ENCODE measurements around the gene CDH23. TPM values are rescaled to one million over a fixed set of nuclear protein-coding genes. Genes with fewer than 3 reads are reported as not detected.

CDH23 gene
- total RNA-seq, 1 experiment from 2014 or later = 0.03 TPM

DNA sequence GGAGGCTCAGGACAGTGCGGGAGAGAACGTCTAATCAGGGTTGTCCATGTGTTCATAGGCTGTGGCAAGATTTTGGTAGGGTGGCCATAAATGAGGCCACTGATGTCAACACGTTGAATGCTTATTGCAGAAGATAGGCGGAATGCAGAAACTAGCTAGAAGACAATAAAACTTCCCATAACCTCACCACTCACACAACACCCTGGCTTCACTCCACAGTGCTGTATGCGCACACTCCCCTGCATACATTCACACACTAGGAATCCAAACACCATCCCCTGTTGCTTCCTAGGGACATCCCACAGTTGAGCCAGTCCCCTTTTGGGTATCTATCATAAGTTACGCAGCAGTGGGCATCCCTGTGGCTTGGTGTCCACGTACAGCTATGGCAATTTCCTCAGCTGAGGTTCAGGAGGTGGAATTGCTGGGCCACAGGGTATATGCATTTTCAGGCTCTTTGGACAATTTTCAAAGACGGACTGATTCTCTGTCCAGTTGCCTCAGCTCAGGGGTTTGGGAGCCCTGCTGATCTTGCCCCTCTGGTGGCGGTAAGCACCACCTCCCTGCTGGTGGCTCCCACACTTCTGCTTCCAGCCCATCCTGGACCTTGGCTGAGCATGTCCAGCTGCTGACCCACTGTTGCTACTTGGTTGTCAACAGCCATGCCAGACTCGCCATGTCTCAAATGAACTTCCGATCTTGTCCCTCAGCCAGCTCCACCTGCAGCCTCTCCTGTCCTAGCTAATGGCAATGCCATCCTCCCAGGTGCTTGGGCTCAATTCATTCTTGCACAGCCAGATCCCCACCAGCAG lies 36.4 kb downstream of the CDH23 start:
- in situ Hi-C loops (cut with HindIII; ENCODE audit: low pct_unique_long_range_greater_than_20kb, low sequenced_read_pairs) = no loop called here
- DNase-seq (ENCODE audit: low read depth) = no peak

DNA sequence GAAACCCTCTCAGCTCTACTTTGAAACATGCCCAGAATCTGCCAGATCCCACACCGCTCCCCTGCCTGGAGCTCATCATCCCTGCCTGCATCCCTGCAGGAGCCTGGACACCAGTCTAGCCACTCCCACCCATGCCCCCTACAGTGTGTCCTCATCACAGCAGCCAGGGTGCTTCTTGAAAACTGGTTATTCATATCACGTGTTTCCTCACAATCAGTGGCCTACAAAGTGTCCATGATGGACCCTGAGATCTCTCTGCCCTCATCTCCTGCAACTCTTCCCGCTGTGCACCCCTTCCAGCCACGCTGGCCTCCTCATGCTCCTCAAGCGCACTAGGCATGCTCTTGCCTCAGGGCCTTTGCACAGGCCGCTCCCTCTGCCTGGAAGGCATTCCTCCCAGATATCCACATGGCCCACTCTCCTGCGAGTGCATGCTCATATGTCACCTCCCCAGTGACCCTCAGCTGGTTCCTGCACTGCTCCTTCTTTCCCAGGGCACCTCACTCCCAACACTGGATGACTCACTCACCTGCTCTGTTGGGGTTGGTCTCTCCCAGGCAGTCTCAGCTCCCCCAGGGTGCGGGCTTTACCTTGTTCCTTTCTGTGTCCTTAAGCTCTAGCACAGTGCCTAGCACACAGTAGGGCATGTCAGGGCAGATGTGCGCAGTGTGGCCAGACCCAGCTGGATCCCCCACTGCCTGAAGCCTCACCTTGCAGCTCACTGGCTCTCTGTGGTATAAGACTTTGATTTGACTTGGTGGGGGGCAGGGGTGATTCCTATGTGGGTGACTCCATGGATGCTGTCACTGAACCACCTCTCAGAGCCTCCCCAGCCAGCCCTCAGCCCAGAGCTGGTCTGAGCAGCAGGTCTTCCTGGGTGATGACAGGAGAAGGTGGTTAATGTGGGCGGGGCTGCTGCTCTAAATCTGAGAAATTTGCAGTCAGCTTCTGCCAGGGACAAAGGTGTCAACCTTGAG lies 37.3 kb downstream of the CDH23 start:
- in situ Hi-C loops (cut with HindIII; ENCODE audit: low pct_unique_long_range_greater_than_20kb, low sequenced_read_pairs) = no loop called here
- no peak for DNase-seq (ENCODE audit: low read depth)

DNA sequence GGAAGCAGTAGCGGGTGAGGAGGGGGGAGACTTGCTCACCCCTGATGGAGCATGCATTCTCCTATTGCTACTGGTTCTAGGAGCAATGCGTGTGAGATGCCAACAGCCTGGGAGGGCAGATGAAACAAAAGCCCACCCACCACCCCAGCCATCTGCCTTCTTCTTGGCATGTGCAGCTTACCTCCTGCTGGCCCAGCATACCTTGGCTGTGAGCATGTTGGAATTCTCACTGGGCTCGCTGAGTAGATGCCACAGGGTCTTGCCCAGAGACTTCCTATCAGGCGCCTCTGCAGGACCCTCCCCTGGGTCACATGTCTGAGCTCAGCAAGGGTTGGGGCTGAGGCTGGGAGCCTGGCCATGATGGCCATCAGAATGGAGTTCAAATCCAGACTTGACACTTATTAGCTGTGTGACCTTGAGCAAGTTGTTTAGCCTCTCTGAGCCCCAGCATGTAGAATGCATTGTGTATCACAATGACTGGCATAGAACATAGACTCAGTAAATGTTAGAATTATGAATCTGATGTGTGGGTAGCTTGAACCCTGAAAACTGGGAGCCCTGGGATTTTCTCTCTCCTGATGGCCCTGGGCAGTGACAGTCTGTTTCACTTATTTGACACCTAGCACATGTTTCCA lies 38.2 kb downstream of the CDH23 start:
- no peak for DNase-seq (ENCODE audit: low read depth)
- in situ Hi-C loops (cut with HindIII; ENCODE audit: low pct_unique_long_range_greater_than_20kb, low sequenced_read_pairs) = no loop called here

DNA sequence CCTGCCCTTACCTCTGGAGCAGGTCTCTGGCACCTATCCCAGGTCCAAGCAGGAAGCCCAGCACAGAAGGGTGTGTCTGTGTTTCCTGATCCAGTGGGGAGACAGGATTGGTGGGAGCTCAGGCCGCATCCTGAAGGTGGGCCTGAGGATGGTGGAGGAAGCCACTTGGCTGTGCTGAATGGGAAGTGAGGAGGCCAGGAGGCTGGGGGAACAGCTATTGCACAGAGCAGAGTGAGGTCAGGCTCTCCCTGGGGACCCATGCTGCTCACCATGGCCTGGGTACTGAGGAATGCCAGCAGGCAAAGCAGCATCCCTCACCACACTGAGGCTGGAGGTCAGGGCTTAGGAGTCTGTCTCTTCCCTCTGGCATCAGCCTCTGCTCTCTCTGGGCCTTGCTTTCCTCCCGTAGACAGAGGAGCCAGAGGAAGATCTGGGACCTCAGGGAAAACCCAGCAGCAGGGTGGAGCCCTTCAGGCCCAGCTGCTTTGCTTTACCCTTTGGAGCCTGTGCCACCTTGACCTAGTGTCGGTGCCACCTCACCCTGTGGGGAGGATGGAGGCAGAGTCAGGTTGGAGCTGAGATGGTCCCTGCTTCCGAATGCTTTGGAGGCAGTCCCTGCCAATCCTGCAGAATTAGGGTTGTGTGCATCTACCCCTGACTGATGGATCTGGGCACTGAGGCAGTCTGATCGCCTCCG lies 39.0 kb downstream of the CDH23 start:
- in situ Hi-C loops (cut with HindIII; ENCODE audit: low pct_unique_long_range_greater_than_20kb, low sequenced_read_pairs) = no loop called here
- DNase-seq (ENCODE audit: low read depth) = no peak

DNA sequence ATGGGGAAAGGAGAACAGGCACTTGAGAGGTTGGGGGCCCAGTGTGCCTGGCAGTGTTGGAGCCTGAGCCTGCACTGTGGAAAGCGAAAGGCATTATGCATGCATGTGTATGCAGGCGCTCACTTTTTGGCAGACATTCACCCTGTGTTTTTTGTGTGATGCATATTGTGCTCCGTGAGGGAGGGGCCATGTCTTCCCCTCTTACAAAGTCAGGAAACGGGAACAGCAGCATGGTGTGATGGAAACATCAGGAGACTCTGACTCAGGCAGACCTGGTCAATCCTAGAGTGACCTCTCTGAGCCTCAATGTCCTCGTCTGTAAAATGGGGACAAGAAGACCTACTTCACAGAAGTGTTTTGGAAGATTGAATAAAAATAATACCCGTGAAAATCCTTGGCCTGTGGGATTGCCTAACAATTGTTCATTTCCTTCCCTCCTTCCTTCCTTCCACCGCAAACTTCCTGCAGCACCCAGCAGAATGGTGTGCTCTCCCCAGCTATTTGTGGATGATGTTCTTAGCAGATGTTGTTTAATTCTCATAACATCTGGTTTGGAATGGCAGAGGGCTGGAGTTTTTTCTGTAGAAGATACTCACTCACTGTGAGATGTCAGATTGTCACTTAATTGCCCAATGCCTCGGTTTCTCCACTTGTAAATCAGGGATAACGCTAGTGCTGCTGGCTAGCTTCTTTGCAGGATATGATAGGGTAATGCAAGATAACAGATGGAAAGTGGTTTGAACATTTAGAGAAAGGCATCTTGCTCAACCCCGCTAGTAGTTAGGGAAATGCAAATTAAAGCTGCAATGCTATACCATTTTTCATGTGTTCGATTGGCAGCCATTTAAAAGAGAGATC lies 39.8 kb downstream of the CDH23 start:
- in situ Hi-C loops (cut with HindIII; ENCODE audit: low pct_unique_long_range_greater_than_20kb, low sequenced_read_pairs) = no loop called here
- no peak for DNase-seq (ENCODE audit: low read depth)

DNA sequence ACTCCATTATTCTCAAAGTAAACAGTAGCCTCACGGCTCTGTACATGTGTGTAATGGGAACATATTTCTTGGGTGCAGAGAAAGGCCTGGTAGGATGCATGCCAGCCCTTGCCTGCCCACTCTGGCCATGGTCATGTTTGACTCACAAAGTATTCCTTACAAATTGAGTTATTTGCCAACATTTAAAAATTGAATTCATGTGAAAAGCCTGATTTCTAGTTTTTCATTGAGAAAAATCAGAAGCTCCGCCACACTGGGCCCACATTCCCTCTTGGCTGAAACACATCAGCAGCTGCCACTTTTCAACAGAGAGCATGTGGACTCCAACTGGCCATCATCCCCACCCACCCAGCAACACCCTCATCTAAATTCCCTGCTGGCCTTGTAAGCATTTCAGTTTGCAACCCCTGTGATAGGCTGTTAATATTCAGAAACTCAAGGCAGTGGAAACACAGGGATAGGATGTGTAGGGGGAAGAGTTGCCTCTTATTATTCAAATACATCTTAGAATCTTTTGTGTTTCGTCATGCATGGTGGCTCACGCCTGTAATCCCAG lies 40.9 kb downstream of the CDH23 start:
- in situ Hi-C loops (cut with HindIII; ENCODE audit: low pct_unique_long_range_greater_than_20kb, low sequenced_read_pairs) = no loop called here

DNA sequence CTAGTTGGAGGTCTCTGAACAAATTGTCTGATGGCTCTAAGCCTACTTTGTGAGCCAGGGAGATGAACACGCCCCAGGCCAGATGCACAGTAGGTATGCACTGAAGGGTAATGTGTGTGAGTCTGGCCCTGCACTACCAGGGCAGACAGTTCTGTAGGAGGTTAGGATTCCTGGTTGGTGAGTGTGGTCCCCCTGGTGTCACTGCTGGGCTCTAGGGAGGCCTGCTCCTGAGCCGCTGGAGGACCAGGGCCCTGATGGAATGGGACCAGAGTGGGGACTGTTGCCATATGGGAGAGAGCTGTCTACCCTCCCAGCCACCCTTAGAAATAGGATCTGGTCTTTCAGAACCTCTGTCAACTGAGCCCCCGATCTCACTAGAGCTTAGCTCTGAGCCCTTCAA lies 42.0 kb downstream of the CDH23 start:
- no peak for DNase-seq (ENCODE audit: low read depth)
- in situ Hi-C loops (cut with HindIII; ENCODE audit: low pct_unique_long_range_greater_than_20kb, low sequenced_read_pairs) = no loop called here

More for the DNA sequence above, 40.9 kb downstream of the CDH23 start:
- DNase-seq (ENCODE audit: low read depth) = no peak

DNA sequence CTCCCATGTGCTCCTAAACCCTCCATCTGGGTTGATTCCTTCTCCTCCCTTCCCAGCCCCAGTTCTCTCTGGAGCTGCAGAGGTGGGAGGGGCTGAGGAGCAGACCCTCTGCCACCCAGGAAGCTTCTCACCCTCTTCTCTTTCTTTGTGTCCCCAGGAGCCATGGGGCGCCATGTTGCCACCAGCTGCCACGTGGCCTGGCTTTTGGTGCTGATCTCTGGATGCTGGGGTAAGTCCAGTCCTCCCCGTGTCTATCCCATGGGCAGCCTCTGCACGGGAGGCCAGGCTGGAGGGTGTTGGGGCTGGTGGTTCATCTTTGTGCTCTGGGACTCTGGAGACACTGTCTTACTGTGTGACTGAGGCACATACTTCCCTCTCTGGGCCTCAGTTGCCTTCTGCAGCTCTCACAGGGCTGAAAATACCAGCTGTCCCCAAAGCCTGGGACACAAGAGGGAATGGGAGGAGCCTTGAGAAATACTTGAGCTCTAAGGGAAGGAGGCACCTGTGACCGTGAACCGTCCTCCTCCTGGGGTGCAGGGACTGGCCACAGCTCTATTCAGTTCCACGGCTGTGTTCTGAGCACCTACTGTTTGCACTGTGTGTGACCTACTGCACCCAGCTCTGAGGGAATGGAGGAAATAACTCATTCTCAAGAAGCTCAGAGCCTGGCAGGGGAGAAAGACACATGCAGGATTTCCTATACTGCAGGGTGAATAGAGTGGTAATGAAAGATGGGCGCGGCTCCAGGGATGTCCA lies 43.1 kb downstream of the CDH23 start:
- in situ Hi-C loops (cut with HindIII; ENCODE audit: low pct_unique_long_range_greater_than_20kb, low sequenced_read_pairs) = no loop called here
- no peak for DNase-seq (ENCODE audit: low read depth)

DNA sequence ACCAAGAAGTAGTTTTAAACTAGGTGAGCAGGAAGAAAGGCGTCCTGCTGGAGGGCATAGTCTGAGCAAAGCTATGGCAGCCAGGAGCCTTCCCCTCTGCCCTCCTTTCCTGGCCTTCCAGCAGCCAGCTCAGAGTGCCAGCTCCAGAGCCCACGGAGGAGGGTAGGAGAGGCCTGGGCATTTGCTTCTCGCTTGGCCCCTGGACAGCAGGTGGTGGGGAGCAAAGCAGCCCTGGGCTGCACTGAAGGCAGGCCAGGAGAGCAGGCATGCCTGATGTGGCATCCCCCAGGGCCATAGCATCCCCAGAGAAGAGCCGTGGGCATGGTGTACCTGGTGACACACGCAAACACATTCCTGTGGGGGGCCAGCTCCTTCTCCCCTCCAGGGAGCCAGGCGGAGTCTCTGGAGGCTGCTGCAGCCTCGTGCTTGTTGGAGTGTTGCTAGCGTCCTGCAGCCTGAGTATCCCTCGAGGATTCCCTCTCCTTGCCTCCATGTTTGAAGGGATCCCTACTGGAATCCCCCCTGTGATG lies 43.9 kb downstream of the CDH23 start:
- in situ Hi-C loops (cut with HindIII; ENCODE audit: low pct_unique_long_range_greater_than_20kb, low sequenced_read_pairs) = no loop called here

DNA sequence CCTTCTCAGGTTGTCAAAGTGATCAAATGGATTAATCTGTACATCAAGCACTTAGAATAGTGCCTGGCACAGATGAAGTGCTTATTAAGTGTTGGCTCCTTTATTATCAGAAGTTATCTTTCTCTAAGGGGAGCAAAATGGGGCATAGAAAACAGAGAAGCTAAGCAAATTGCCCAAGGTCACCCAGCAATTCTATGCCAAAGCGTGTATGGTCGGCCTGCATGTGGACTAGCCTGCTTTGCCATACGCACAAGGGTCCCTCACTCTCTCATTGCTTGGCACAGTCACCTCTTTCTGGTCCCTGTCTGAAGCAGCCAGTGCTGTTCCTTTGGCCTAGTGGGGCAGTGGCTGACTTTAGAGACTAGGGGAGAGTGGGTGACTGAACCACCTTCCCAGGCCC lies 45.3 kb downstream of the CDH23 start:
- in situ Hi-C loops (cut with HindIII; ENCODE audit: low pct_unique_long_range_greater_than_20kb, low sequenced_read_pairs) = no loop called here
- no peak for DNase-seq (ENCODE audit: low read depth)

More for the DNA sequence above, 43.9 kb downstream of the CDH23 start:
- DNase-seq (ENCODE audit: low read depth) = no peak

DNA sequence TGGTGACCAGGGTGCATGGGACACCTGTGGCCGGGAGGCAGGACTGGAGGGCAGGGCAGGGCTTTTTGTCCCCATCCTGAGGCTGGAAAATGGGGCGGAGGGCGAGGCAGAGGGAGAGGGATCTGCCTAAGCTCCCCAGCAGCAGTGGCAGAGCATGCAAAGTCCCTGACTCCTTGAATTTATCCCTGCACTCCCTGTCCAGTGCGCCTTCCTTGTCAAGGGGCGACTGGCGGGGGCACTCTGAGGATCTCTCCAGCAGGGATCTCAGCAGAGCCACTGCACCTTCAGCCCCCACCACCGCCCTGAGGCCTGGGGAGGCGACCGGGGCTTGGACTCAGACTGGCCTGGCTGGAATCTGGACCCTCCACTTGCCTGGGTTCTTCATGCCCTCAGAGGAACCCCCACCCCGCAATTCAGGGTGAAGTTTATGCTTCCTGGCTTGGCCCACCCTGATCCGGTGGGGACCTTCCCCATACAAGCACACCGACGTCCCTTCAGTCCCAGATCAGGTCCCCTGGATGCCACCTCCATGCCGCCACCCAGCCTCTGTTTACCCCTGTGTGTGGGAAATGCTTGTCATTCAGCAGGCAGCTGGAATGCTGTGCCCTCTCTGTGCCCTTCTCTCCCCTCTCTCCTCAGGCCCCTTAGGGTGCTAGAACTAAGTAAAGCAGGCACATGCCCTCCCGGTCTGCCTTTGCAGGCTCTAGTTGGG lies 46.3 kb downstream of the CDH23 start:
- in situ Hi-C loops (cut with HindIII; ENCODE audit: low pct_unique_long_range_greater_than_20kb, low sequenced_read_pairs) = no loop called here
- DNase-seq (ENCODE audit: low read depth) = no peak

DNA sequence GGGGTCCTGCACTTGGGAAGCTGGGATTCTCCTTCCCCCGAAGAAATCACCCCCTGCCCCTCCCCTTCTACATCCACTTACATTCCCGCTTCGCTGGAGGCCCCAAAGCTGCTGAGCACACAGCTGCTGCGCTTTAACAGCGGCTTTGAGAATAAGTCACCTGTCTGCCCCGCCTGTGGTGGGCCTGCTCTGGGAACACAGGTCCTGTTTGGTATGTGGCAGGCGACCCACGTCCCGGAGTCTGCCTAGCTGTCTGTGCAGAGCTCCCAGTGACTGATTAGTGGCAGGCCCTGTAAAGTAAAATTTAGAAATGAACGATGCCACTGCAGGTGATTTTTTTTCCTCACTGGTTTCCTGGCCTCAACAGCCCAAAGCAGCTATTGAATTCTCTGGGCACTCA lies 47.0 kb downstream of the CDH23 start:
- no peak for DNase-seq (ENCODE audit: low read depth)
- in situ Hi-C loops (cut with HindIII; ENCODE audit: low pct_unique_long_range_greater_than_20kb, low sequenced_read_pairs) = no loop called here

DNA sequence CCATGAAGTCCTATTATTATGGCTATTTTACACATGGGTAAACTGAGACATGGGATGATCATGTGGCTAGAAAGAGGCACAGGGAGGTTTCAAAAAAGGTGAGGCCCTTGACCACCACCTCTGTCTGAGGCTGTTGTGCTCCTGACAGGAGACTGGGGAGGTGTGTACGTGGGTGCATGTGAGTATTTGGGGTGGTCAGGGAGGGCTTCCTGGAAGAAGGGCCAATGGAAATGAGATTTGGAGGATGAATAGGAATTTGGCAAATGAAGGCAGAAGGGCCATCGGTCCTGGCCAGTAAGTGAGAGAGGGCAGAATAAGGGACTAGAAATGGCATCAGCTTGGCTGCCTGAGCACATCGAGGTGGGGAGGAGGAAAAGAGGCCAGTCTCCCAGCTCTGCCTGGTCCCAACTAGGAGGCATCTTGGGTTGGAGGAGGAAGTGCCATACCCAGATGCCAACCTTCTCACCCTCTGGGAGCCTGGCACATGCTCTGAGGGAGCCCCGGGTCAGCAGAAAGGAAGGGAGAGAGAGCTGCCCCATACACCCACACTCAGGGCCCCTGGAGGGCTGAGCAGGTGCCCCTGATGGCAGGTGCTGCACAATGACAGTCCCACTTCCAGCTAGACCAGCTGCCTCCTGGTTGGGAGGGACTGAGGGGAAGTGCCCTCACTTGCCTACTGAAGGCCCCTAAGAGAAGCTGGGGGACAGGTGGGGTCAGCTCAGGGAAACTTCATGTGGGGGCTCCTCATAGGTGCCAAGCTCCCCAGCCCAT lies 47.7 kb downstream of the CDH23 start:
- no peak for DNase-seq (ENCODE audit: low read depth)
- in situ Hi-C loops (cut with HindIII; ENCODE audit: low pct_unique_long_range_greater_than_20kb, low sequenced_read_pairs) = no loop called here

DNA sequence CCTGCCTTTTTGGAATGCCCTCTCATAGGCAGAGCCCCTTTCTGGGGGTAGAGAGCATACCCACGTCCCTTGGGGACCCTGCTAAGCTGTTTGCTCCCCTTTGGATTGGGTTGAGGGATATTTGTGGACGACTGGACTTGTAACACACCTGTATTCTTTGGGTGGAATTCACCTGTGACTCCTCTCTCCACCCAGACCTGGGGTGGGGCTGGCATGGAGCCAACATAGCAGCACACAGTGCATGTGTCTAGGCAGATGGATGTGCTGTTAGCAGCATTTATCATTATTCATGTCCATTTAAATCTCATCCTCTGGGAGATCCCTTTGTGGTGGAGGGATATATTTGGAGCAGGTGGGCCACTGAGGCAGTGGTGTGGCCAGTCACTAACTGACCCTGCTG lies 51.0 kb downstream of the CDH23 start:
- no peak for DNase-seq (ENCODE audit: low read depth)
- in situ Hi-C loops (cut with HindIII; ENCODE audit: low pct_unique_long_range_greater_than_20kb, low sequenced_read_pairs) = no loop called here

DNA sequence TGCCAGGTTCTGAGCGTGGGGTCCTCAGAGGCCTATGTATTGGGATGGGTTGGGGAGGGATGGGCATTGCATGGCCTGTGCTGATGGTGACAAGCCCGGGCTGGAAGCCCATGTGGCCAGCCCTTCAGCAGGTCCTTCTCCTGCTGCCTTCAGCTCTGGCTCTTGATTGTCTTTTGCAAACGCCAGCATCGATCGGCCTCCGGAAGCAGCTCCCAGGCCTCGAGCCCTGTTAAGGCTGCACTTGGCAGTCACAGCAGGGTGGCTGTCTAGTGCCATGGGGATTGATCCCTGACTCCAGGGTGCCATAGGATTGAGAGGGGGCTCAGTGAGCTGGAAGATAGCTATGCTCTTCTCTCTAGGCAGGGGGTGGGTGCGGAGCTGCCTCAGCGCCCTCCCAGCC lies 51.4 kb downstream of the CDH23 start:
- in situ Hi-C loops (cut with HindIII; ENCODE audit: low pct_unique_long_range_greater_than_20kb, low sequenced_read_pairs) = no loop called here
- DNase-seq (ENCODE audit: low read depth) = no peak

All from Caki2 (cell line).